ENCODE measurements around the gene MCTP1. TPM values are rescaled to one million over a fixed set of nuclear protein-coding genes. Genes with fewer than 3 reads are reported as not detected.

Gene MCTP1
- total RNA-seq, 1 experiment from 2014 or later: 2.5 TPM

- Histone ChIP-seq H3K9me3 (ENCODE audit: control insufficient read depth, low read depth, low read length) (no peaks in the 10 kb centered on the region), H2BK120ac (ENCODE audit: low read depth, low read length, poor library complexity, severe bottlenecking) (no peak overlapping the region), H3K4me1 (ENCODE audit: insufficient read depth, low read length) (no peaks in the 10 kb centered on the region), H3K79me1 (ENCODE audit: insufficient read depth, low read depth, low read length, poor library complexity, severe bottlenecking) (no peaks in the 10 kb centered on the region), H2BK12ac (ENCODE audit: insufficient read length, low read depth, low read length) (no peak overlapping the region), H2BK5ac (ENCODE audit: insufficient read length, low read length) (no peak overlapping the region), H3K23ac (ENCODE audit: insufficient read length, low read depth, low read length) (no peak overlapping the region), H2BK20ac (ENCODE audit: low read depth, low read length, poor library complexity, severe bottlenecking) (no peak overlapping the region), H3T11ph (ENCODE audit: low read length) (no peak overlapping the region), H4K8ac (replicated peaks; ENCODE audit: insufficient read length, low read depth, low read length) (no peak overlapping the region), H3K14ac (ENCODE audit: insufficient read depth, low read length) (no peak overlapping the region), H2AK5ac (ENCODE audit: insufficient read length, low read length) (no peak overlapping the region), H2BK15ac (ENCODE audit: low read depth, low read length) (no peak overlapping the region), H3K4ac (ENCODE audit: low read depth, low read length) (no peak overlapping the region), H2AFZ (ENCODE audit: low read length) (no peak overlapping the region), H4K91ac (ENCODE audit: insufficient read length, low read depth, low read length) (no peak overlapping the region), H3K9ac (ENCODE audit: extremely low read depth, insufficient read length, low read length) (no peak overlapping the region), H3K18ac (ENCODE audit: insufficient read length, low read depth, low read length) (no peak overlapping the region), H3K23me2 (ENCODE audit: insufficient read length, low read depth, low read length, poor library complexity, severe bottlenecking) (no peaks in the 10 kb centered on the region), H4K20me1 (ENCODE audit: control insufficient read depth, insufficient read depth, insufficient read length) (no peaks in the 10 kb centered on the region), H3K4me2 (ENCODE audit: insufficient read depth, insufficient read length, low read length) (no peak overlapping the region), H3K56ac (ENCODE audit: insufficient read length, low read depth, low read length) (no peak overlapping the region), H3K79me2 (ENCODE audit: insufficient read depth, low read length) (no peaks in the 10 kb centered on the region), H3K27ac (ENCODE audit: insufficient read length, low read depth, low read length) (no peak overlapping the region), H3K27me3 (ENCODE audit: insufficient read depth, low read length) (no peaks in the 10 kb centered on the region), H4K5ac (ENCODE audit: insufficient read length, low read depth, low read length) (no peak overlapping the region)
- H3K4me3 Mint-ChIP-seq: no peak overlapping the region
- TF ChIP-seq, protein P1, sequence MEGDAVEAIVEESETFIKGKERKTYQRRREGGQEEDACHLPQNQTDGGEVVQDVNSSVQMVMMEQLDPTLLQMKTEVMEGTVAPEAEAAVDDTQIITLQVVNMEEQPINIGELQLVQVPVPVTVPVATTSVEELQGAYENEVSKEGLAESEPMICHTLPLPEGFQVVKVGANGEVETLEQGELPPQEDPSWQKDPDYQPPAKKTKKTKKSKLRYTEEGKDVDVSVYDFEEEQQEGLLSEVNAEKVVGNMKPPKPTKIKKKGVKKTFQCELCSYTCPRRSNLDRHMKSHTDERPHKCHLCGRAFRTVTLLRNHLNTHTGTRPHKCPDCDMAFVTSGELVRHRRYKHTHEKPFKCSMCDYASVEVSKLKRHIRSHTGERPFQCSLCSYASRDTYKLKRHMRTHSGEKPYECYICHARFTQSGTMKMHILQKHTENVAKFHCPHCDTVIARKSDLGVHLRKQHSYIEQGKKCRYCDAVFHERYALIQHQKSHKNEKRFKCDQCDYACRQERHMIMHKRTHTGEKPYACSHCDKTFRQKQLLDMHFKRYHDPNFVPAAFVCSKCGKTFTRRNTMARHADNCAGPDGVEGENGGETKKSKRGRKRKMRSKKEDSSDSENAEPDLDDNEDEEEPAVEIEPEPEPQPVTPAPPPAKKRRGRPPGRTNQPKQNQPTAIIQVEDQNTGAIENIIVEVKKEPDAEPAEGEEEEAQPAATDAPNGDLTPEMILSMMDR (conservative IDR thresholded peaks at IDR 0.05): no peak
- H3K36me3 Mint-ChIP-seq (ENCODE audit: insufficient read depth in 1 of 3, low read depth in 3 of 3): no peaks in the 10 kb centered on the region
- no peaks in the 10 kb centered on the region for H3K4me1 Mint-ChIP-seq
- H3K27me3 Mint-ChIP-seq (ENCODE audit: low read depth): peaks cover 3% of the 10 kb centered on the region; the same call in 1 of the 2 replicates
- no CpG with 5 or more reads among the region's 3 CpGs for WGBS (ENCODE audit: extremely low coverage, insufficient read length, low lambda C conversion rate)
- H3K9me3 Mint-ChIP-seq: peaks cover 0 to 4% of the 10 kb centered on the region in 2 experiments; a peak in 3 of 5 replicates
- no peak for DNase-seq
- no peak overlapping the region; a peak in 1 of 7 replicates for H3K27ac Mint-ChIP-seq
Observed at GRCh38 chr5:95251185-95251584, 33.7 kb downstream of the MCTP1 start.

All from H9 (cell line).